Cerebellar cortex (tissue), 1 donor: ENCODE results near the gene IL27RA.
A peak's percentile ranks its signal among the peaks of the same experiment; 100 is the strongest.

ENCODE experiments used
- DNase-seq: peaks from one replicate; pipeline ENCODE4 v3.0.0-alpha.2; 2015; ENCODE audit warnings: low spot score

IL27RA gene

GRCh38 chr19:14088634-14089411 lies 57.3 kb downstream of the IL27RA start:
- no peak for DNase-seq

- DNase-seq, result no peak
Observed at GRCh38 chr19:14089412-14089661, 57.8 kb downstream of the IL27RA start.

GRCh38 chr19:14089662-14090508 lies 58.3 kb downstream of the IL27RA start:
- no peak for DNase-seq

DNA sequence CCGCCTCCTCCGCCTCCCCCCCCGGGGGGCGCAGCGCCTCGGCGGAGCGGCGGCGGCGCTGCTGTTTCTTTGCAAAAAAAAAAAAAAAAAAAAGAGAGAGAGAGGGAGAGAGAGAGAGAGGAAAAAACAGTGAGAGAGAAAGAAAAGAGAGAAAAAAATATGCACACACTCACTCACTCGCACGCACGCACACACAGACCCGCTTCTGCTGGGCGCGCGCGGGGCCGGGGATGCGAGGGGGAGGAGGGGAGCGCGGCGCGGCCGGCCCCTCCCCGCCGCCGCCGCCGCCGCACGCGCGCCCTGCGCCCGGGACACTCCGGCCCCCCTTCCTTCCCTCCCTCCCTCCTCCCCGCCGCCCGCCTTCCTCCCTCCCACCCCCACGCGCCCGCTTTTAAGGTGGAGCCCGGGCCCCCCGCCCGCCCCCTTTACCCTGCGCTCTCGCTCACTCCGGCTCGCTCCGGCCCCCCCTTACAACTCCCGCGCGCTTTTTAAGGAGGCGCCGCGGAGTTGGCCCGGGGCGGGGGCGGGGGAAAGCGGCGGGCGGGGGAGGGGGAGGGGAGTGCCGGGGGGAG lies 59.0 kb downstream of the IL27RA start, which contains the start of gene SAMD1:
SAMD1 (minus strand) TSS at position 243 of the 572 bp plus-strand sequence.
- DNase-seq, result peak; percentile 72

DNA sequence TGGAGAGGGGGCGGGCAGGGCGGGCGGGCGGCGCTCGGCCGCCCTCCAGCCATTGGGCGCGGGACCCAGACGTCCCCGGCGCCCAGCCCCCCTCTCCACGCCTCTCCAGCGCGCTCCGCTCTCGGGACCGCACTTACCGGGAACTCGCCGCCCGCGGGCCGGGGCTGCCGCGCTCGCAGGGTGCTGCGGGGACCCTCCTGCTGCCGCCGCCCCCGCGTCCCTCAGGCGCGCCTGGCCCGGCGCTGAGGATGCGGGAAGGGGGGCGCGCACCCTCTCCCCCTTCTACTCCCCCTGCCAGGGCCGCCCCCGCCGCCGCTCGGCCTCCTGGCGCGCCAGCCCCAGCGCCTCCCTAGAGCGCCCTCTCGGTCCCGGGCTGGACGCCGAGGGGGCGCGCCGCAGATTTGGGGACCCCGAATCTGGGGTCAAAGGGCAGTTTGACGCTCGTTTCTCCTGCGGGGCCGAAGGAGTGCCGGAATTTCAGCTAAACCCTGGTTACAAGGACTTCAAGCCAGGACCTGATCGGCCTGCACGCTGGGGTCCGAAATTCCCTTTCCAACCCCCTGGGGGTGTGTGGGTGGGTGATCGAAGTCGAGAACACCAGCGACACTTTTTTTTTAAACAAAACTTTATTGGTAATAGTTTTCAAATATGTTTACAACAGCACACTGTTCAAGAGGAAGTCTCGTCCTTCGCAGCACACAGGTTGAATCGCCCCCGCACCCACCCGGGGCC lies 59.7 kb downstream of the IL27RA start:
- no peak for DNase-seq

GRCh38 chr19:14091813-14092462 lies 60.4 kb downstream of the IL27RA start:
- no peak for DNase-seq

DNA sequence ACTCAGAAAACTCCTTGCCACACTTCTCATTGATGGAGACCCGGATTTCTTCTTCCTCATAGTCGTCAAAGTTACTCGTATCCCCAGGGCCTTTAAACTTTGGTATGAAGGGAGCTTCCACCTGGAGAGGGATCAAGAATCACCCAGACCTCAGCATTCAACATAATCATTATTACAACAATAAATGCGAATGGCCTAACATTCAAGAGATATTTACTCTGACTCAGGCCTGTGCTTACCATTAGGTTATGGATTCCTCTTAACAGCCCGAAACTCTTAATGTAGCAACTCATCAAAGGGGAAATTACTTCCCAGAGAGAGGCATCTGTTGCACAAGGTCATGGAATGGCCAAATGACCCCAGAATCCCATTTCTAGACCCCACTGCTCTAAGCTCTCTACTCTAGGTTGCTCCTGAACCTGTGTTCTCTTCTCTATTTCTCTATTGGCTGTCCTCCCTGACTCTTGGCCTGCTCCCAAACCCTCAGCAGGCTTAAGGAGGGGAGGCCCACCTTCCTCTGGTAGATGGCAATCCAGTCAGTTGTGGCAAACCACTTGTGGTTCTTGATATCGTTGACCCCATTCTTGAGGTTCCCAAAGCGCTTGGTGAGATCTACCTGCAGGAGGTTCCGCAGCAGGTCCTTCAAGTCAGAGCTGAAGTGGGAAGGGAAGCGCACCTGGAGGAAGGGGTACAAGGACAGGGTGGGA lies 61.7 kb downstream of the IL27RA start:
- no peak for DNase-seq

DNA sequence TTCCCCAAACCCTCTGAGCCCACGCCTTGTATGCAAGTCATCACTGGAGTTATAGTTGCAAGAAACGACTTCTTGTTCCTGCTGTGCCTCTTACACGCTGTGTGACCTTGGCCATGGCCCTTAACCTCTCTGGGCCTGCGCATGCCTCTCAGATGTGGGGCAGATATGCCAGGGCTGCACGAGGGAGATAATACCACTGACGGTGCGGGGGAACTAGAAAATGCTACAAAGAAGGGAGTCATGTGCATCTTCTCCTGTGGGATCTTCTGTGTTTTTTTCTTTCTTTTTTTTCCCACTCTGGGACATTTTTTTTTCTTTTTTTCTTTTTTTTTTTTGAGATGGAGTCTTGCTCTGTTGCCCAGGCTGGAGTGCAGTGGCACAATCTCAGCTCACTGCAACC lies 63.3 kb downstream of the IL27RA start:
- DNase-seq, result no peak

DNA sequence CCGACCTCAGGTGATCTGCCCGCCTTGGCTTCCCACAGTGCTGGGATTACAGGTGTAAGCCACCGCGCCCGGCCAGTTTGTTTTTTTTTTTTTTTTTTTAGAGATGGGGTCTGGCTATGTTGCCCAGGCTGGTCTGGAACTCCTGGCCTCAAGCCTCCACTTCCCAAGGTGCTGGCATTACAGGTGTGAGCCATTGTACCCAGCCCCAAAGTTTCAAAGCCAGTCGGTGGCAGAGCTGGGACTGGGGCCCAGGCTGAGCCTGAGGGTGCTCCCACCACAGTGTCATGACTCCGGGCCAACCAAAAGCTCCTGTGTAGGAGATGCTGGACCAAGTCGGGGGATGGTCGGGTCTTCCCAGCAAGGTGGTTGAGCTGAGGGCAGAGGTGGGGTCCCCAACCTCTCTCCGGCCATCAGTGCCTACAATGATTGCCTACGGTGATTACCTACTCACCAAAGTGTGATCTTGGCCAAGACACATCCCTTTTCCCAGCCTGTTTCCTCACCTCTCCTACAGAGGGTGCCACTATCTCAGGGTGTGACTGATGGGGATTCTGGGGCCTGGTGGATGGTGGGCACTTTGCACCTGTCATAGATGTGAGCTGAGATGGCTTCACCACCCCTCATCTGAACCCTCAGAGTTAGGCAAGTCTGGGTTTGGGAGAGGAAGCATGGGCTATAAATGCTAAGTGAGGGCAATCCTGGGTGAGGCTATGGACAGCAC lies 64.9 kb downstream of the IL27RA start:
- DNase-seq, result no peak

DNA sequence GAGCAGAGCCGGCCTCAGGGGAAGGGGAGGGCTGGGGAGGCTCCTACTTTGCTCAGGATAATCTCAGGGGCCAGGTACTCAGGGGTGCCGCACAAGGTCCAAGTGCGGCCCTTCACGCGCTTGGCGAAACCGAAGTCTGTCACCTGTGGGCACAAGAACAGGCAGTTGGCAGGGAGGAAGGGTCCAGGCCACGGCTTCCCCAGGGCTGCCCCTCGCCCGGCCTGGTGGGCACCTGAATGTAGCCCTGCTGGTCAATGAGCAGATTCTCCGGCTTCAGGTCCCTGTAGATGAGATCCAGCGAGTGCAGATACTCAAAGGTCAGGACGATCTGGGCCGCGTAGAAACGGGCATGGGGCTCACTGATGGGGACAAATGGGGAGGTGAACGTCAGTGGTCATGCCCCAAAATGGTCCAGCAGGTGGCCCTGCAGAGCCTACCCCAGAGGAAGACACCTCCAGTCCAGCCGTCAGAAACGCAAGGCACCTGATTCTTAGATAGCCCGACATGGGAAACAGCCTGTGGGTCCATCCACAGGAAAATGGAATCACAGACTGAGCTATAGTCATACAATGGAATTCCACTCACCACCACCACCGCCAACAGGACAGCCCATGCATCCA lies 66.1 kb downstream of the IL27RA start:
- no peak for DNase-seq

DNA sequence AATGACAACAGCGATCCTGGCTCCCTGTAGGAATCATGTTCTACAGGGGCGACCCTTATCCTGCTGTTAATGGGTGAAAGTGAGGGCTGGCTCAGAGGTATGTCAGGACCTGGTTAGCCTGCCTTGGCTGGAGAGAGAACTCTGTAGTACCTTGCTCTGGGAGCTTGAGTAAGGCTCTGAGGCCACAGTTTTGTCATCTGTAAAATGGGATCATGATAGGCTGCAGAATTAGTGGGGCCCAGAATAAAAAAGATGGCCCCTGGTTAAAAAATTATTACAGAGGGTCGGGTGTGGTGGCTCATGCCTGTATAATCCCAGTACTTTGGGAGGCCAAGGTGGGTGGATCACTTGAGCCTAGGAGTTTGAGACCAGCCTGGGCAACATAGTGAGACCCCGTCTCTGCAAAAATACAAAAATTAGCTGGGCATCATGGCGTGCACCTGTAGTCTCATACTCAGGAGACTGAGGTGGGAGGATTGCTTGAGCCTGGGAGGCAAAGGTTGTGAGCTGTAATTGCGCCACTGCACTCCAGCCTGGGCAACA lies 69.5 kb downstream of the IL27RA start:
- no peak for DNase-seq

DNA sequence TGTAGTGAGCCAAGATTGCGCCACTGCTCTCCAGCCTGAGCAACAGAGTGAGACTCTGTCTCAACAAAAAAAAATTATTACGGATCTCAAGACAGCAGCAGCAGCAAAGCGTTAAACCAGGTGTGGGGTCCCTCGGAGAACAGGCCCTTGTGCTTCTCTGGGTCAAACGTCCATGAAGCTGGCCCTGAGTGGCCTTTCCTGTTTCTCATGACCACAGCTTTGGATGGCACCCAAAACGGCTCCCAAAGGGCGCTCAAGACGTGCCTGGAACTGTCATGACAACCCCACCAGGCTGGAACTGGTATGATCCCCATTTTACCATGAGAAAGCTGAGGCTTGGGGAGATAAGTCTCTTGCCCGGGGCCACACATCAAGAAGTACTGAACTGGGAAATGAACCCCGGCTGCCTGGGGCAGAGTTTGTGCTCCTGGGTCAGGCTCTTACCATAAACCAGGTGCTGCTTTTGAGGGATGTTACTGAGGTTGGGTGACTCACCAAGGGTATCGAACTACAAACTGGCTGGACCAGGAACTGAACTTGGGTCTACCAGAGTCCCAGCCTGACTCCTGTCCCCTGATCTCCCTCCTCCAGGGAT lies 70.6 kb downstream of the IL27RA start:
- no peak for DNase-seq

GRCh38 chr19:14102756-14103155 lies 71.2 kb downstream of the IL27RA start:
- no peak for DNase-seq
